Fibroblast of upper back skin (primary cell): Measurements from ENCODE around the gene PCP4.

ENCODE experiments used
- DNase-seq: peaks from one replicate; pipeline ENCODE4 v3.0.0-alpha.2; 2013

PCP4 gene

GRCh38 chr21:39867198-39867650, at the start of gene PCP4:
Gene PCP4, plus strand, starts transcription at chr21:39867438. Its CDS starts 64 bp downstream, at chr21:39867502.
- DNase-seq = peak; percentile 28

- DNase-seq = no peak
These were observed 48.7 kb upstream of the PCP4 start for GRCh38 chr21:39818557-39818956.

GRCh38 chr21:39822042-39822441, 45.2 kb upstream of the PCP4 start:
- DNase-seq = no peak

GRCh38 chr21:39825250-39825649, 42.0 kb upstream of the PCP4 start:
- no peak for DNase-seq

GRCh38 chr21:39834543-39834942, 32.7 kb upstream of the PCP4 start:
- no peak for DNase-seq

- peak; percentile 26 for DNase-seq
These were observed 29.3 kb upstream of the PCP4 start for GRCh38 chr21:39837861-39838359.

- DNase-seq = no peak
These were observed 26.7 kb upstream of the PCP4 start for GRCh38 chr21:39840373-39841097.

- DNase-seq = peak; percentile 79
These were observed 24.3 kb upstream of the PCP4 start for GRCh38 chr21:39842741-39843459.

GRCh38 chr21:39843483-39843882, 23.8 kb upstream of the PCP4 start:
- DNase-seq = no peak

GRCh38 chr21:39843916-39844315, 23.3 kb upstream of the PCP4 start:
- no peak for DNase-seq

GRCh38 chr21:39845571-39846130, 21.6 kb upstream of the PCP4 start:
- DNase-seq = peak; percentile 93

GRCh38 chr21:39847877-39848276, 19.4 kb upstream of the PCP4 start:
- no peak for DNase-seq

GRCh38 chr21:39849014-39849655, 18.1 kb upstream of the PCP4 start:
- DNase-seq = peak; percentile 94

- no peak for DNase-seq
These were observed 16.9 kb upstream of the PCP4 start for GRCh38 chr21:39850333-39850732.

GRCh38 chr21:39851002-39851618, 16.1 kb upstream of the PCP4 start:
- DNase-seq = no peak

- no peak for DNase-seq
These were observed 15.1 kb upstream of the PCP4 start for GRCh38 chr21:39852021-39852721.

GRCh38 chr21:39852726-39853500, 14.3 kb upstream of the PCP4 start:
- DNase-seq = no peak

- DNase-seq = no peak
These were observed 12.7 kb upstream of the PCP4 start for GRCh38 chr21:39854572-39854971.

GRCh38 chr21:39855595-39855994, 11.6 kb upstream of the PCP4 start:
- peak; percentile 71 for DNase-seq

GRCh38 chr21:39860600-39860999, 6.6 kb upstream of the PCP4 start:
- no peak for DNase-seq

- no peak for DNase-seq
These were observed 4.1 kb upstream of the PCP4 start for GRCh38 chr21:39863111-39863510.
